Astrocyte (in vitro differentiated cells and primary cell): ENCODE data around the gene TMC1.

Experiments
- EZH2 ChIP-seq: IDR thresholded peaks from 2 replicates; pipeline ENCODE4 v1.6.1; 2012; ENCODE audit warnings: mild to moderate bottlenecking, low read length, inconsistent platforms; ENCODE audit not compliant: insufficient read depth
- TF ChIP-seq, protein P1 (sequence below): IDR thresholded peaks from 2 replicates; pipeline ENCODE4 v1.5.1; 2011; ENCODE audit warnings: low read depth, mild to moderate bottlenecking, inconsistent platforms, low read length, moderate library complexity; ENCODE audit not compliant: insufficient read depth

GRCh38 chr9:72775570-72775969 is 254.2 kb downstream of the TMC1 start:
- TF ChIP-seq, protein P1, sequence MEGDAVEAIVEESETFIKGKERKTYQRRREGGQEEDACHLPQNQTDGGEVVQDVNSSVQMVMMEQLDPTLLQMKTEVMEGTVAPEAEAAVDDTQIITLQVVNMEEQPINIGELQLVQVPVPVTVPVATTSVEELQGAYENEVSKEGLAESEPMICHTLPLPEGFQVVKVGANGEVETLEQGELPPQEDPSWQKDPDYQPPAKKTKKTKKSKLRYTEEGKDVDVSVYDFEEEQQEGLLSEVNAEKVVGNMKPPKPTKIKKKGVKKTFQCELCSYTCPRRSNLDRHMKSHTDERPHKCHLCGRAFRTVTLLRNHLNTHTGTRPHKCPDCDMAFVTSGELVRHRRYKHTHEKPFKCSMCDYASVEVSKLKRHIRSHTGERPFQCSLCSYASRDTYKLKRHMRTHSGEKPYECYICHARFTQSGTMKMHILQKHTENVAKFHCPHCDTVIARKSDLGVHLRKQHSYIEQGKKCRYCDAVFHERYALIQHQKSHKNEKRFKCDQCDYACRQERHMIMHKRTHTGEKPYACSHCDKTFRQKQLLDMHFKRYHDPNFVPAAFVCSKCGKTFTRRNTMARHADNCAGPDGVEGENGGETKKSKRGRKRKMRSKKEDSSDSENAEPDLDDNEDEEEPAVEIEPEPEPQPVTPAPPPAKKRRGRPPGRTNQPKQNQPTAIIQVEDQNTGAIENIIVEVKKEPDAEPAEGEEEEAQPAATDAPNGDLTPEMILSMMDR, result no peak
- TF ChIP-seq EZH2, result no peak
